Anterior cingulate cortex (tissue), 58 donors: Measurements from ENCODE around the gene ASTN2.

Source experiments
- DNase-seq, 58 donors: peaks; one replicate each; lab custom pipeline; 2025; lab: John Stamatoyannopoulos, UW

The ASTN2 gene, protein sequence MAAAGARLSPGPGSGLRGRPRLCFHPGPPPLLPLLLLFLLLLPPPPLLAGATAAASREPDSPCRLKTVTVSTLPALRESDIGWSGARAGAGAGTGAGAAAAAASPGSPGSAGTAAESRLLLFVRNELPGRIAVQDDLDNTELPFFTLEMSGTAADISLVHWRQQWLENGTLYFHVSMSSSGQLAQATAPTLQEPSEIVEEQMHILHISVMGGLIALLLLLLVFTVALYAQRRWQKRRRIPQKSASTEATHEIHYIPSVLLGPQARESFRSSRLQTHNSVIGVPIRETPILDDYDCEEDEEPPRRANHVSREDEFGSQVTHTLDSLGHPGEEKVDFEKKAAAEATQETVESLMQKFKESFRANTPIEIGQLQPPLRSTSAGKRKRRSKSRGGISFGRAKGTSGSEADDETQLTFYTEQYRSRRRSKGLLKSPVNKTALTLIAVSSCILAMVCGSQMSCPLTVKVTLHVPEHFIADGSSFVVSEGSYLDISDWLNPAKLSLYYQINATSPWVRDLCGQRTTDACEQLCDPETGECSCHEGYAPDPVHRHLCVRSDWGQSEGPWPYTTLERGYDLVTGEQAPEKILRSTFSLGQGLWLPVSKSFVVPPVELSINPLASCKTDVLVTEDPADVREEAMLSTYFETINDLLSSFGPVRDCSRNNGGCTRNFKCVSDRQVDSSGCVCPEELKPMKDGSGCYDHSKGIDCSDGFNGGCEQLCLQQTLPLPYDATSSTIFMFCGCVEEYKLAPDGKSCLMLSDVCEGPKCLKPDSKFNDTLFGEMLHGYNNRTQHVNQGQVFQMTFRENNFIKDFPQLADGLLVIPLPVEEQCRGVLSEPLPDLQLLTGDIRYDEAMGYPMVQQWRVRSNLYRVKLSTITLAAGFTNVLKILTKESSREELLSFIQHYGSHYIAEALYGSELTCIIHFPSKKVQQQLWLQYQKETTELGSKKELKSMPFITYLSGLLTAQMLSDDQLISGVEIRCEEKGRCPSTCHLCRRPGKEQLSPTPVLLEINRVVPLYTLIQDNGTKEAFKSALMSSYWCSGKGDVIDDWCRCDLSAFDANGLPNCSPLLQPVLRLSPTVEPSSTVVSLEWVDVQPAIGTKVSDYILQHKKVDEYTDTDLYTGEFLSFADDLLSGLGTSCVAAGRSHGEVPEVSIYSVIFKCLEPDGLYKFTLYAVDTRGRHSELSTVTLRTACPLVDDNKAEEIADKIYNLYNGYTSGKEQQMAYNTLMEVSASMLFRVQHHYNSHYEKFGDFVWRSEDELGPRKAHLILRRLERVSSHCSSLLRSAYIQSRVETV (N-terminal part only)

GRCh38 chr9:117414906-117415331 lies at the start of gene ASTN2:
Gene ASTN2, minus strand, starts transcription at chr9:117415057. Its CDS starts 119 bp downstream, at chr9:117414938.
- peak in 49 of 58 donors; percentile 28 to 77 (median 55) for DNase-seq

DNA sequence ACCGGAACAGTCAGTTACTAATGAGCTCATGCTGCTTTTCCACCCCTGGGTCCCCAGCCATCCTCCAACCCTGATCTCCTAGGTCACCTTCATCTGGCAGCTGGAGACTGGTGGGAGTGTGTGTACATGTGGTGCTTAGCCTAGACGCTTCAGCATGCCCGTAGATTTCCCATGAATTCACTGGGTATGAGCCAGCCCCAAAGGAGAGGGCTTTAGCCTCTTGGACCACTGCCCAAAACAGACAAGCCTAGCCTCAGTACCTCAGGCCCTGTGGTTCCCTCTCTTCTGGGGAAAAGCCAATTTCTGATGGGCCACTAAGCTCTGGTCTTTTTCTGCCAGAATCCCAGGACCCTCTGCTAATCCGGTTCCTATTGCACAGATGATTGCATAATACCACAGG lies 48.0 kb upstream of the ASTN2 start:
- peak in 9 of 58 donors; percentile 1 to 38 (median 8) for DNase-seq

DNA sequence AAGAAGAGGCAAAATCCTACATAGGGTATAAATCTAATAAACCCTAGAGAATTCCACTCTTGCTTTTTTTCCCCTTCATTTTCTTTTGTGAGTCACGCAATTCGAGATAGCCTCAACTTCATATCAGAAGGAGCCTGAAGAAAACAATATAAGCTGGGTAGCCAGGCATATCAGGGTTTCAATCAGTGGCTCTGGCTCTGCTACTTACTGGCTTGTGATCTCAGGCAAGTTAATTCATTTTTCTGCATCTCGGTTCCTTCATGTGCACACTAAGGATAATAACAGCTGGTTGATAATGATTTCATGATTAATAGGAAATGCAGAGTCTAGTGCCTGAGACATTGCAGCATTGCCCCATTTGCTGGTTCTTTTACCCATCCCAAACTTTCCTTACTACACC lies 46.5 kb upstream of the ASTN2 start:
- DNase-seq, result no peak

- no peak for DNase-seq
Observed at GRCh38 chr9:117460743-117461142, 45.9 kb upstream of the ASTN2 start.

GRCh38 chr9:117459913-117460312 lies 45.1 kb upstream of the ASTN2 start:
- DNase-seq, result no peak

- no peak for DNase-seq
Observed at GRCh38 chr9:117458066-117458465, 43.2 kb upstream of the ASTN2 start.

DNA sequence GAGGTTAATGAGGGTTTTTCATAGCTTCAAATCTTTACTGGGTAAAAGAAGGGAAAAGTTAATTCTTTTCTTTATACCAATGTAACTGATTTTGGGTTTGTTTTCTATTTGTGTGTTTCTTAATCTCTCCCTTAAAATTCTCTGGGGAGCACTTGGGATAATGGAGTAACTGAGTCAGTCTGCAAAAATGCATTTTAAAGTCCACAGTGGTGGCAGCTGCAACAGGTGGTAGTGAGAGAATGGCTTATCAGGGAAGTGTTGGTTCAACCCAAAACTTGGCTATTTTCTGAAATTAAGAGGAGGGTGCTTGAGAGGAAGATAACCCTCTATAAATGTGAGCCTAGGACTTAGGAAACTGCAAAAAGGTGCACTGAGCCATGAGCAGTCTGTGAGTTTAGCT lies 39.9 kb upstream of the ASTN2 start:
- DNase-seq, result no peak

DNA sequence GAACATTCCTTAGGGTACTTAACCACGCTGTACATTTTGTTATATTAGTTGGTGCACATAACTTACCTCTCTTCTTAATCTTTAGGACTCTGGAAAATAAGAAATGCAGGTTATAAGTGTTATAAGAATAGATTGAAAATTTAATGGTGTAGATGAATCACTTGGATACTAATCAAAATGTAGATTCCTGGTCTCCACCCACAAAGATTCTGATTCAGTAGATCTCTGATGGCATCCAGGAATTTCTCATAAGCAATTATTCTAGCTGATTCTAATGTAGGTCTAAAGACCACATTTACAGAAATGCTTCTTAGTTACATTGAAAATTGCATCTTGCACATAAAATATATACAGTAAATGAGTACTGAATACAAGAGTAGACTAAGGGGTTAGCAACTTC lies 38.9 kb upstream of the ASTN2 start:
- DNase-seq, result no peak

DNA sequence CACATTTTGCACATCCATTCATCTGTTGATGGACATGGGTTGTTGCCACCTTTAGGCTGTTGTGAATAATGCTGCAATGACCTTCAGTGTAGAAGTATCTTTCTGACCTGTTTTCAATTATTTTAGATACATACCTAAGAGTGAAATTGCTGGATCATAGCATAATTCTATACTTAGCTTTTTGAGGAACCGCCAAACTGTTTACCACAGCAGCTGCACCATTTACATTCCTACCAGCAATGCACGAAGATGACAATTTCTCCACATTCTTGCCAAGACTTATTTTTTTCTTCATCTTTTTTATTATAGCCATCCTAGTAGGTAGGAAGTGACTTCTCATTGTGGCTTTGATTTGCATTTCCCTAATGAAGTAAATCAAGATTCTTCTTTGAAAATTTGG lies 36.5 kb upstream of the ASTN2 start:
- peak in 1 of 58 donors; percentile 8 for DNase-seq

GRCh38 chr9:117448066-117448465 lies 33.2 kb upstream of the ASTN2 start:
- DNase-seq, result no peak

DNA sequence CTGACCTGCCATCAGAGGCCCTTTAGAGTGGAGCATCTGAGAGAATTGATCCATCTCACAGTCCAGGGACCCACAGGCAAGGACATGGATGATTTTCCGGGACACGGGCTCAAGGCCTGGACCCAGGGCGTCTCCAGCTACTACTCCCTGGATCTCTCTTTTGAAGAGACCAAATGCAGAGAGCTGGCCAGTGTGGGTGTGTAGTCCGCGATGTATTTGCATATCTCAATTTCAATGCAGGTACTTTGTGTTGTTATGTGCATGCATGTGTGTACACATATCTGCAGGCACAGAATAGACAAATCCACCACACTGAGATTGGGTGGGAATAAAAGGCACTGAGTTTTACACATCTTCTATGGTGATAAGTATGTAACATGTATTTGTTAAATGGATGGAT lies 30.8 kb upstream of the ASTN2 start:
- DNase-seq, result no peak

DNA sequence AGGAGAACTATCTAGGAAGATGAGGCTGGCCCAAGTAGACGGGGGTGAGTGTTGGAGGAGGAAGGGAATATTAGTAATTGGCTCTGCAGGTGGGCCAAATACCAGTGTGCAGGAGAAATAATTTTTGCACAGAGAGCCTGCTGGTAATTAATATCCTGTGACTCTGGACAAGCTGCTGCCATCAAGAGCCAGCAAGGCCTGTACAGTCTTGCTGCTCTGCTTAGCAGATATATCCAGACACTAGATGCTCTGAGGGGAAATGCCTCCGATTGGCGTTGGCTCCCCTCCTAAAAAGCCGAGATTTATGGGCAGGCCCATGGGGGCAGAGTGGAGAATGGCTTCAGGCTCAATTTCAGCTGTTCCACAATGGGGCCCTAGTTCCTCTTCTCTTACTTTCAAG lies 29.6 kb upstream of the ASTN2 start:
- no peak for DNase-seq

DNA sequence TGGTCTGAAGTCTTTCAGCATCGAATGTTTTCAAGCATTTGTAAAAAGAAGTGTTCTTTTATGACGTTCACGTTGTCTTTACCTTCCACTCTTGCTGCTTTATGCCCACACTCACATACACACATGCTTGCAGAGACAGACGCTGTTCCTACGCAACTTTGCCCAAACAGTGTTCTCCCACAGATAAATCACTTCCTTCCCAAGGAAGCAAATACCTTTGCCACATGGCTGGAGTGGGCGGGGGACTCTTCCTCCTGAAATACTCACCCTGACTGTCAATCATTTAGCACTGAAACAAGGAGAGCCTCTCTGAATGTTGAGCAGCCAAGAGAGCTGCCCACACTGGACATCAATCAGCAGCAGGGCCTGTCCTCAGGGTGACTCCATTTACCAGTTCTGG lies 22.4 kb upstream of the ASTN2 start:
- no peak for DNase-seq

DNA sequence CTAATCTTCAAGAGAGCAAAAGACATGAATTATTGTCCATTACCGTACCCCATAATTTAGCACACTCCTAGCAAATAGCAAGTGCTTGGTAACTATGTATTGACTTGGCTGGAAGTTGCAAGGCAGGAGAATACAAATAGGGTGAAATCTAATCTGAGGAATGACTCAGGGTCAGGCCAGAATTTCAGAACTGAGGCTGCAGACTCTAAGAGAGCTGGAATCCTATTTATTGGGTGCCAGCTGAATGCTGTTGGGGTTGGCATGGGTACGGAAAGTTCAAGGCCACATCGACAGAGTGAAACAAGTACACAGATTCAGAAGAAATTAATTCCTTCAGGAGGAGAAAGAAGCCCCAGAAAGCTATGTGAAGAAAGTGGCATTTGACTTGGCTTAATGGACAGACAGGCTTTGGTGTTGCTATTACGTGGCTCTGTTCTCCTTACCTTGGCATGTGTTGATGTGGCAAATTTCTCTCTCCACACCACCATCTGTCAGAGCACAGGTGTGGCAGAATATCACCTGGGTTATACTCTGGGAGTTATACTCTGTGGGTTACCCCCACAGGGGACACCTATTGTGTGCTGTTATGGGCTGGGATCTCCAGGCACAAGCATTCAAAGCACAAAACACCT lies 20.9 kb upstream of the ASTN2 start:
- DNase-seq, result peak in 4 of 58 donors; percentile 1 to 22 (median 8)

DNA sequence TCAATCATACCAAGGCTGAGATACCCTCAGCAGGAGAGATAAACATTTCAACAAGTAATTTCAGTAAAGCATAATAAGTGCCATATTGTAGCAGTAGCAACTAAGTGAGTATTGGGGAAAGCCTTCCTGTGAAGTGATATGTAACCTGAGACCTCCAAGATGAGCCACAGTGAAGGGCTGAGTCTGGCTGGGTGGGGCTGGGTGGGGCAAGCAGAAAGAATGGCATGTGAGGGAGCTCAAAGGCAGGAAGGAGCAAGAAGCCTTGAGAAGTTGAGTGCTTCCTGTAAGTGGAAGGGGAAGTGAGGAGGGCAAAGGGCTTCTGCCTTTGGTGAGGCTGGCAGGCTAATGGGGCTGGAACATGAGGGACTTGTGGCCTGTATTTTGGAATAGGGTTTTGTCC lies 19.7 kb upstream of the ASTN2 start:
- DNase-seq, result no peak

GRCh38 chr9:117430813-117431212 lies 16.0 kb upstream of the ASTN2 start:
- no peak for DNase-seq

- DNase-seq, result no peak
Observed at GRCh38 chr9:117427357-117427913, 12.6 kb upstream of the ASTN2 start.

DNA sequence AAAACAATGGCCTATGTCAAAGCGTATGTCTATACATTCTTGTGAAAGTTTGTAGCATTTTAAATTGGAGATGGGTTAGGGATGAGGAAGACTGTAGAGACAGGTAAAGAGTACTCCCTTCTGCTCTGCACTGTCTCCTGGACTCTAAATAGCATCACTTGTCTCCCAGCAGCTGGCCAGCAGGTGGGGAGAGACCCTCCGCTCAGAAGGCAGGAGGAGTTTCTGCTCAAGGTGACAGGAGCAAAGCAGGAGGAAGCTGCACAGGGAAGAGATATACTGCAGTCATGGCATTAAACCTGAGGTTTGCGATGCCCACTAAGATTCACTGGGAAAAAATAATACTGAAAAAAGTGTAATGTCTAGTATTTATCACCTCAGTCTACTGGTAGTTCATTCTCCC lies 10.7 kb upstream of the ASTN2 start:
- DNase-seq, result no peak

DNA sequence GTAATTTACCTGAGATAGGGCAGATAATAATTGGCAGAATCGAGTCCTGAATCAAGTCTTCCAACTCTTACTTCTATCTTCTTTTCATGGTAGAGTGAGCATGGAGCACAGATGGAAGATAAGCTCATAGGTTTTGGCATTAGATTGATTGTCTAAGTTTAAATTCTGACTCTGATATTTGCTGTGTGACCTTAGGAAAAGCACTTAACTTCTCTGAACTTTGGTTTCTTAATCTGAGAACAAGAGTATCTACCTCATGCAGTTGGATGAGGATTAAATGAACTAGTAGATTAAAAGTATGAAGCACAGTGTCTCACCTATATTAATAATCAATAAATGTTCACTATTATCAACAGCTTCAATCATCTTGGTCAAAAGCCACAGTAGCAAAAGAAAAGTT lies 9.4 kb upstream of the ASTN2 start:
- DNase-seq, result no peak

DNA sequence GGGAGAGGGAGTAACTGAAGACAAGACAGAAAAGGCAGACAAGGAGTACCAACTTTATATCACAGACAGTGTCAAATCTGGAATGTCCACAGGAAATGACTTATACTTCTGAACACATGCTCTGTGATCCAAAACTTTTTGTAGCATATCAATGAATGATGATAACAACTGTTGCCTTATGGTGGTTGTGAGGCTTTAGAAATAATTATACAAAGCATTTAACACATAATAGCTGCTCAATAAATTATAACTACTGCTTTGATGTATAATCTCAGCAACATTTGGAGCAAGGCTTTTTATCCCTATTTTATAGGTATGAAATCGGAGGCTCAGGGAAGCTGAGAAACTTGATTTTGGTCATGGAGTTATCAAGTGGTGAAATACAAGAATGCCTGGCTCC lies 3.3 kb upstream of the ASTN2 start:
- no peak for DNase-seq
